ENCODE data around the gene PTPRQ.
A peak's percentile ranks its signal among the peaks of the same experiment; 100 is the strongest.

Gene PTPRQ

GRCh38 chr12:80681786-80682185 is 237.8 kb downstream of the PTPRQ start:
- Histone ChIP-seq H4K20me1 (ENCODE audit: insufficient read depth, low read length) (no peaks in the 10 kb centered on the region), H3K4me3 (ENCODE audit: low read length) (no peak overlapping the region), H3K27ac (ENCODE audit: low read length) (no peak overlapping the region), H2AFZ (ENCODE audit: low read length) (no peak overlapping the region), H3K9me3 (replicated peaks; ENCODE audit: insufficient read depth, low read length) (no peaks in the 10 kb centered on the region), H3K4me2 (ENCODE audit: low read depth, low read length) (peak overlapping the region; percentile 17; the same call in 1 of the 2 replicates), H3K9me2 (replicated peaks; ENCODE audit: insufficient read depth, low read length) (no peaks in the 10 kb centered on the region), H3F3A (ENCODE audit: insufficient read depth, low read length) (no peaks in the 10 kb centered on the region), H3K36me3 (replicated peaks; ENCODE audit: insufficient read depth, low read length) (no peaks in the 10 kb centered on the region), H3K27me3 (replicated peaks; ENCODE audit: insufficient read depth, low read length) (no peaks in the 10 kb centered on the region), H3K4me1 (ENCODE audit: low read length) (peaks cover 12% of the 10 kb centered on the region; the same call in 1 of the 2 replicates), H3K9ac (ENCODE audit: low read length) (no peak overlapping the region), H3K79me2 (ENCODE audit: low read length) (no peaks in the 10 kb centered on the region)
- TF ChIP-seq EZH2 (optimal IDR thresholded peaks at IDR 0.05; ENCODE audit: low read depth, low read length) (no peak), CTCF (IDR thresholded peaks at IDR 0.05; ENCODE audit: low read length) (no peak), EZH2phosphoT487 (IDR thresholded peaks at IDR 0.05; ENCODE audit: low read length) (no peak)
- no peak for DNase-seq

- Histone ChIP-seq H3K4me3 (ENCODE audit: low read length) (no peak overlapping the region), H3K27me3 (replicated peaks; ENCODE audit: insufficient read depth, low read length) (no peaks in the 10 kb centered on the region), H3F3A (ENCODE audit: insufficient read depth, low read length) (no peaks in the 10 kb centered on the region), H3K36me3 (replicated peaks; ENCODE audit: insufficient read depth, low read length) (no peaks in the 10 kb centered on the region), H3K79me2 (ENCODE audit: low read length) (no peaks in the 10 kb centered on the region), H3K9me3 (replicated peaks; ENCODE audit: insufficient read depth, low read length) (no peaks in the 10 kb centered on the region), H3K27ac (ENCODE audit: low read length) (no peak overlapping the region), H3K9ac (ENCODE audit: low read length) (no peak overlapping the region), H3K9me2 (replicated peaks; ENCODE audit: insufficient read depth, low read length) (no peaks in the 10 kb centered on the region), H4K20me1 (ENCODE audit: insufficient read depth, low read length) (no peaks in the 10 kb centered on the region), H3K4me1 (ENCODE audit: low read length) (peaks cover 12% of the 10 kb centered on the region; the same call in 1 of the 2 replicates), H3K4me2 (ENCODE audit: low read depth, low read length) (no peak overlapping the region), H2AFZ (ENCODE audit: low read length) (no peak overlapping the region)
- no peak for TF ChIP-seq EZH2 (optimal IDR thresholded peaks at IDR 0.05; ENCODE audit: low read depth, low read length)
- TF ChIP-seq EZH2phosphoT487 (IDR thresholded peaks at IDR 0.05; ENCODE audit: low read length): no peak
- TF ChIP-seq CTCF (IDR thresholded peaks at IDR 0.05; ENCODE audit: low read length): no peak
- DNase-seq: no peak
Measured at GRCh38 chr12:80684077-80684495, 240.1 kb downstream of the PTPRQ start.

GRCh38 chr12:80690090-80690489 is 246.1 kb downstream of the PTPRQ start:
- no peaks in the 10 kb centered on the region for H3K4me1 ChIP-seq (ENCODE audit: low read length)
- H3K9ac ChIP-seq (ENCODE audit: low read length): no peak overlapping the region
- H3K27ac ChIP-seq (ENCODE audit: low read length): no peak overlapping the region
- H3K27me3 ChIP-seq (replicated peaks; ENCODE audit: insufficient read depth, low read length): no peaks in the 10 kb centered on the region
- no peak for DNase-seq
- H3K4me3 ChIP-seq (ENCODE audit: low read length): no peak overlapping the region
- no peaks in the 10 kb centered on the region for H3K9me2 ChIP-seq (replicated peaks; ENCODE audit: insufficient read depth, low read length)
- no peaks in the 10 kb centered on the region for H4K20me1 ChIP-seq (ENCODE audit: insufficient read depth, low read length)
- no peak overlapping the region for H2AFZ ChIP-seq (ENCODE audit: low read length)
- H3K4me2 ChIP-seq (ENCODE audit: low read depth, low read length): no peak overlapping the region
- H3K36me3 ChIP-seq (replicated peaks; ENCODE audit: insufficient read depth, low read length): no peaks in the 10 kb centered on the region
- H3K79me2 ChIP-seq (ENCODE audit: low read length): no peaks in the 10 kb centered on the region
- no peaks in the 10 kb centered on the region for H3K9me3 ChIP-seq (replicated peaks; ENCODE audit: insufficient read depth, low read length)
- no peak for TF ChIP-seq EZH2phosphoT487 (IDR thresholded peaks at IDR 0.05; ENCODE audit: low read length)
- TF ChIP-seq CTCF (IDR thresholded peaks at IDR 0.05; ENCODE audit: low read length): no peak
- no peak for TF ChIP-seq EZH2 (optimal IDR thresholded peaks at IDR 0.05; ENCODE audit: low read depth, low read length)
- no peaks in the 10 kb centered on the region for H3F3A ChIP-seq (ENCODE audit: insufficient read depth, low read length)

Data from MM.1S (cell line).